Measurements from ENCODE around the gene FBXO17. TPM values are rescaled to one million over a fixed set of nuclear protein-coding genes. Genes with fewer than 3 reads are reported as not detected.

The FBXO17 gene
- total RNA-seq, 1 donor from 2014 or later, result 24.1 TPM

DNA sequence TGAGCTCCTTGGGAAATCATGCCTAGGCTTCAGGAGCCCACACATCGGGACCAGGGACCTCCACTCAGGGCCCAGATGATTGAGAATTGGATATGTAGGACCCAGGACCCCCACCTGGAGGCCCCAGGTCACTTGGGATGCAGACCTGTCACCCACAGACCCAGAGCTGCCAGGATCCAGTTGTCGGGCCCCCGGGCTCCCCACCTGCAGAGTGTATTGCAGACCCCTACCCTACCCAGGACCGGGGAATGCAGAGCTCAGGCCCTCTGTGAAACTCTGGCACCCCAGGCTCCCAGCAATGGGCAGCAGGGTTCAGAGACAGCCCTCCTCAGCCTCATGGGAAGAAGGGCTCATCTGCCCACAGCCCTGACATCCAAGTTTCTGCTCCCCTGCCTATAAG is 69.9 kb downstream of the FBXO17 start:
- Mint-ChIP-seq H3K27me3 (no peaks in the 10 kb centered on the region), H3K4me3 (ENCODE audit: low read depth) (no peak overlapping the region), H3K36me3 (ENCODE audit: insufficient read depth) (peaks cover 11% of the 10 kb centered on the region), H3K9me3 (ENCODE audit: low read depth) (no peaks in the 10 kb centered on the region), H3K4me1 (ENCODE audit: low read depth) (peaks cover 6% of the 10 kb centered on the region), H3K27ac (no peak overlapping the region)
- TF ChIP-seq, protein P1, sequence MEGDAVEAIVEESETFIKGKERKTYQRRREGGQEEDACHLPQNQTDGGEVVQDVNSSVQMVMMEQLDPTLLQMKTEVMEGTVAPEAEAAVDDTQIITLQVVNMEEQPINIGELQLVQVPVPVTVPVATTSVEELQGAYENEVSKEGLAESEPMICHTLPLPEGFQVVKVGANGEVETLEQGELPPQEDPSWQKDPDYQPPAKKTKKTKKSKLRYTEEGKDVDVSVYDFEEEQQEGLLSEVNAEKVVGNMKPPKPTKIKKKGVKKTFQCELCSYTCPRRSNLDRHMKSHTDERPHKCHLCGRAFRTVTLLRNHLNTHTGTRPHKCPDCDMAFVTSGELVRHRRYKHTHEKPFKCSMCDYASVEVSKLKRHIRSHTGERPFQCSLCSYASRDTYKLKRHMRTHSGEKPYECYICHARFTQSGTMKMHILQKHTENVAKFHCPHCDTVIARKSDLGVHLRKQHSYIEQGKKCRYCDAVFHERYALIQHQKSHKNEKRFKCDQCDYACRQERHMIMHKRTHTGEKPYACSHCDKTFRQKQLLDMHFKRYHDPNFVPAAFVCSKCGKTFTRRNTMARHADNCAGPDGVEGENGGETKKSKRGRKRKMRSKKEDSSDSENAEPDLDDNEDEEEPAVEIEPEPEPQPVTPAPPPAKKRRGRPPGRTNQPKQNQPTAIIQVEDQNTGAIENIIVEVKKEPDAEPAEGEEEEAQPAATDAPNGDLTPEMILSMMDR (IDR thresholded peaks at IDR 0.05; ENCODE audit: unreplicated experiment), result no peak
- DNase-seq (ENCODE audit: low spot score, unreplicated experiment), result no peak

DNA sequence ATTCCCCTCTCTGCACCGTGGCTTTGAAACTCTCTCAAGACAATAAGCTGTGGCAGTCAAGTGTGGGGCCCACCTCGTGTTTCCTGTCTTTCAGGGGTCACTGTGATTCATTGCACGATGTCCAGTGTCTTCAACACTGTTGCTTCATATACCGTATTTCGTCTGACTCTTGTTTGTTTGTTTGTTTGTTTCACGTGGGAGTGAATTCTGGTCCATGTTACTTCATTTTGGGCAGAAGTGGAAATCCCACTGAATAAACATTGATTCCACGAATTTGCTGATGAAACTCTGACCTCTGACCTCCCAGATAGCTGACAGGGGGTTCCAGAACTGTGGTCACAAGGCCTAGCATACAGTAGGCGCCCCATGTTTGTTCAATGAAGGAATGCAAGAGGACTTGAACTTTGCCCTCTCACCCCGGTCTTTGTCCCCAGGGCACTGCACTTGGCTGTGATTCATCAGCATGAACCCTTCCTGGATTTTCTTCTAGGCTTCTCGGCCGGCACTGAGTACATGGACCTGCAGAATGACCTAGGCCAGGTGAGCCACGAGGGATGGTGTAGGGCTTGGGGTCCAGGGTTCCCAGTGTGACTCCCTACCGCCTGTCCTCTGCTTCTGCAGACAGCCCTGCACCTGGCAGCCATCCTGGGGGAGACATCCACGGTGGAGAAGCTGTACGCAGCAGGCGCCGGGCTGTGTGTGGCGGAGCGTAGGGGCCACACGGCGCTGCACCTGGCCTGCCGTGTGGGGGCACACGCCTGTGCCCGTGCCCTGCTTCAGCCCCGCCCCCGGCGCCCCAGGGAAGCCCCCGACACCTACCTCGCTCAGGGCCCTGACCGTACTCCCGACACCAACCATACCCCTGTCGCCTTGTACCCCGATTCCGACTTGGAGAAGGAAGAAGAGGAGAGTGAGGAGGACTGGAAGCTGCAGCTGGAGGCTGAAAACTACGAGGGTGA is 70.7 kb downstream of the FBXO17 start:
- peaks cover 11% of the 10 kb centered on the region for H3K36me3 Mint-ChIP-seq (ENCODE audit: insufficient read depth)
- H3K27me3 Mint-ChIP-seq, result no peaks in the 10 kb centered on the region
- peaks cover 11% of the 10 kb centered on the region for H3K4me1 Mint-ChIP-seq (ENCODE audit: low read depth)
- no peak overlapping the region for H3K4me3 Mint-ChIP-seq (ENCODE audit: low read depth)
- H3K9me3 Mint-ChIP-seq (ENCODE audit: low read depth), result no peaks in the 10 kb centered on the region
- DNase-seq (ENCODE audit: low spot score, unreplicated experiment), result no peak
- TF ChIP-seq, protein P1 (IDR thresholded peaks at IDR 0.05; ENCODE audit: unreplicated experiment), result no peak
- H3K27ac Mint-ChIP-seq, result no peak overlapping the region

DNA sequence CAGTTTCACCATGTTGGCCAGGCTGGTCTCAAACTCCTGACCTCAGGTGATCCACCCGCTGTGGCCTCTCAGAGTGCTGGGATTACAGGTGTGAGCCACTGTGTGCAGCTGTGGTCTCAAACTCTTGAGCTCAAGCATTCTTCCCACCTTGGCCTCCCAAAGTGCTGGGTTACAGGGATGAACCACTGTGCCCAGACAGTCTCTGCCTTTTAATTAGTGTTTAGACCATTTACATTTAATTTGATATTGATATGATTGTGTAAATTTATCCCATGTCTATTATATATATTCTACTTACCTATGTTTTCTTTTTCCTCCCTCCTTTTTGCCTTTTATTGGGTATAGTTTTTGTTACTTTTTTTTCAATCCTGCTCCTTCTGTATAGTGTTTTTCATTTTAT is 73.9 kb downstream of the FBXO17 start:
- peaks cover 3% of the 10 kb centered on the region for H3K27me3 Mint-ChIP-seq
- DNase-seq (ENCODE audit: low spot score, unreplicated experiment), result no peak
- TF ChIP-seq, protein P1 (IDR thresholded peaks at IDR 0.05; ENCODE audit: unreplicated experiment), result no peak
- no peak overlapping the region for H3K27ac Mint-ChIP-seq
- H3K36me3 Mint-ChIP-seq (ENCODE audit: insufficient read depth), result peaks cover 4% of the 10 kb centered on the region
- H3K9me3 Mint-ChIP-seq (ENCODE audit: low read depth), result no peaks in the 10 kb centered on the region
- H3K4me3 Mint-ChIP-seq (ENCODE audit: low read depth), result peak overlapping the region; percentile 37
- H3K4me1 Mint-ChIP-seq (ENCODE audit: low read depth), result peaks cover 20% of the 10 kb centered on the region

DNA sequence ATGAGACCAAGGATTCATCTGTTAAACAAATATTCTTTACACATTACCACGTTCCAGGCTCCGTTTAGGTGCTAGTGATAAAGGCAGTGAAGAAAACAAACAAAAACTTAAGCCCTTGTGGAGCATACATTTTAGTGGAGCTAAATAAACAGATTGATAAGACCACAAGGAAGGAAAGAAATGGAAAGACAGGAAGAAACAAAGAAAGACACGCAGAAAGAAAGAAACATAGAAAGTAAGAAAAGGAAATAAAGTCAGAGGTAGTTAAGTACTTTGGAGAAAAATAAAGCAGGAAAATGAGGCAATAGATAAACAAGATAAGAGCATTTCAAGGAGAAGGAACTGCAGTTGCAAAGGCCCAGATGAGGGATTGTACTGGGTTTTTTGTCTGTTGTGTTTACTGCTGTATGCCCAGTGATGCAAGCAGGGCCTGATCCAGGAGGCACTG is 74.8 kb downstream of the FBXO17 start:
- TF ChIP-seq, protein P1 (IDR thresholded peaks at IDR 0.05; ENCODE audit: unreplicated experiment), result no peak
- peak overlapping the region; percentile 96 for H3K27ac Mint-ChIP-seq
- peaks cover 3% of the 10 kb centered on the region for H3K27me3 Mint-ChIP-seq
- DNase-seq (ENCODE audit: low spot score, unreplicated experiment), result no peak
- H3K4me3 Mint-ChIP-seq (ENCODE audit: low read depth), result peak overlapping the region; percentile 98
- no peaks in the 10 kb centered on the region for H3K9me3 Mint-ChIP-seq (ENCODE audit: low read depth)
- peaks cover 20% of the 10 kb centered on the region for H3K4me1 Mint-ChIP-seq (ENCODE audit: low read depth)
- H3K36me3 Mint-ChIP-seq (ENCODE audit: insufficient read depth), result peaks cover 4% of the 10 kb centered on the region

DNA sequence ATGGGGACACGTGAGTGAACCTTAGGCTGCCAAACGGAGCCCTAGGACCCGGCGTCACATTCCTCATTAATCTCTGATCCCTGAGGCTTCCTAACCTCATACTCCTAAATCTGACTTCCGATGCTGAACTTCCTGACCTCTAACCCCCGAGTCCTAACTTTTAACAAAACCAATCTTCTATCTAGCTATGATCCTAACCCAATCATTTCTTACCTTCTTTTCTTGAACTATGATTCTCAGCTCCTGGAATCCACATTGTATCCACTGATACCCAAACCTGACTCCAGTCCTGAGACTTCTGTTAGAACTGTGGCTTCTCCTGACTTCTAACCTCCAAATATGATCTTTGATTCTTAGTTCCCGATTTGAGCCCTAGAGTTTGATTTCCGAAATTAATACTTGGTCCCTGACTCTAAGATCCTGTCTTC is 75.3 kb downstream of the FBXO17 start:
- Mint-ChIP-seq H3K9me3 (ENCODE audit: low read depth) (no peaks in the 10 kb centered on the region), H3K4me1 (ENCODE audit: low read depth) (peaks cover 20% of the 10 kb centered on the region), H3K27me3 (peaks cover 3% of the 10 kb centered on the region), H3K4me3 (ENCODE audit: low read depth) (peak overlapping the region; percentile 98), H3K36me3 (ENCODE audit: insufficient read depth) (peaks cover 4% of the 10 kb centered on the region), H3K27ac (peak overlapping the region; percentile 96)
- DNase-seq (ENCODE audit: low spot score, unreplicated experiment), result no peak
- TF ChIP-seq, protein P1 (IDR thresholded peaks at IDR 0.05; ENCODE audit: unreplicated experiment), result no peak
